GM19438 (cell line): Measurements from ENCODE around the gene TNS1.

Source experiments
- ATAC-seq: cut with Tn5 transposase; IDR thresholded peaks from one replicate; pipeline ENCODE4 v1.9.1; 2021; ENCODE audit warnings: low read depth; ENCODE audit not compliant: unreplicated experiment

TNS1 gene

GRCh38 chr2:217857624-217858506, 144.9 kb downstream of the TNS1 start:
- no peak for ATAC-seq

GRCh38 chr2:217856871-217857270, 145.9 kb downstream of the TNS1 start:
- no peak for ATAC-seq

- no peak for ATAC-seq
Measured at GRCh38 chr2:217856159-217856558, 146.6 kb downstream of the TNS1 start.

GRCh38 chr2:217854684-217855420, 147.9 kb downstream of the TNS1 start:
- no peak for ATAC-seq

GRCh38 chr2:217853961-217854360, 148.8 kb downstream of the TNS1 start:
- no peak for ATAC-seq

GRCh38 chr2:217853301-217853881, 149.4 kb downstream of the TNS1 start:
- ATAC-seq, result no peak

- no peak for ATAC-seq
Measured at GRCh38 chr2:217852555-217853211, 150.1 kb downstream of the TNS1 start.

GRCh38 chr2:217851191-217852020, 151.4 kb downstream of the TNS1 start:
- ATAC-seq, result no peak

- no peak for ATAC-seq
Measured at GRCh38 chr2:217849154-217849975, 153.4 kb downstream of the TNS1 start.

GRCh38 chr2:217848351-217848957, 154.3 kb downstream of the TNS1 start:
- no peak for ATAC-seq

GRCh38 chr2:217847552-217848350, 155.0 kb downstream of the TNS1 start:
- ATAC-seq, result no peak

- ATAC-seq, result no peak
Measured at GRCh38 chr2:217847115-217847514, 155.7 kb downstream of the TNS1 start.

GRCh38 chr2:217846321-217846743, 156.5 kb downstream of the TNS1 start:
- ATAC-seq, result no peak

- ATAC-seq, result no peak
Measured at GRCh38 chr2:217845301-217845700, 157.5 kb downstream of the TNS1 start.

- no peak for ATAC-seq
Measured at GRCh38 chr2:217844696-217845095, 158.1 kb downstream of the TNS1 start.

- ATAC-seq, result no peak
Measured at GRCh38 chr2:217843324-217843723, 159.5 kb downstream of the TNS1 start.

GRCh38 chr2:217842017-217842416, 160.8 kb downstream of the TNS1 start:
- ATAC-seq, result no peak

GRCh38 chr2:217840522-217840921, 162.3 kb downstream of the TNS1 start:
- no peak for ATAC-seq
